GM18507 (cell line): ENCODE data around the gene CABP7.

Source experiments
- DNase-seq: peaks from one replicate; pipeline ENCODE4 v3.0.0; 2011; ENCODE audit warnings: low read depth; ENCODE audit not compliant: insufficient read length; ENCODE audit errors: extremely low spot score
- FAIRE-seq: peaks from 2 replicates; lab custom pipeline; 2011; peaks lifted over from hg19 to GRCh38; lab: Jason Lieb, UNC

The CABP7 gene

GRCh38 chr22:29765905-29766631 lies 46.3 kb downstream of the CABP7 start:
- DNase-seq, result no peak
- FAIRE-seq, result no peak

- DNase-seq (peak; percentile 99), FAIRE-seq (peak; percentile 98)
Observed at GRCh38 chr22:29766632-29767170, 46.9 kb downstream of the CABP7 start, which contains the start of gene ZMAT5. Gene ZMAT5 (minus strand): TSS chr22:29767007. CDS start chr22:29748544, 18,463 bp downstream.

- FAIRE-seq, result no peak
Observed at GRCh38 chr22:29767171-29768051, 47.6 kb downstream of the CABP7 start, which contains the start of gene UQCR10. Gene UQCR10 (plus strand): TSS chr22:29767369. CDS start chr22:29767399, 30 bp downstream.

GRCh38 chr22:29768052-29768693 lies 48.4 kb downstream of the CABP7 start:
- FAIRE-seq (no peak), DNase-seq (no peak)

More at GRCh38 chr22:29767171-29768051, 47.6 kb downstream of the CABP7 start, which contains the start of gene UQCR10:
- DNase-seq, result peak; percentile 86

GRCh38 chr22:29769723-29770321 lies 50.0 kb downstream of the CABP7 start:
- DNase-seq (no peak), FAIRE-seq (no peak)

- FAIRE-seq (no peak), DNase-seq (no peak)
Observed at GRCh38 chr22:29772170-29772641, 52.4 kb downstream of the CABP7 start.

- DNase-seq (no peak), FAIRE-seq (no peak)
Observed at GRCh38 chr22:29773233-29773632, 53.4 kb downstream of the CABP7 start.

GRCh38 chr22:29780220-29780619 lies 60.4 kb downstream of the CABP7 start:
- FAIRE-seq (no peak), DNase-seq (no peak)

GRCh38 chr22:29780748-29781676 lies 61.2 kb downstream of the CABP7 start:
- DNase-seq (no peak), FAIRE-seq (no peak)
